GM12878 (cell line): ENCODE results near the gene CASP3. TPM values are rescaled to one million over a fixed set of nuclear protein-coding genes. Genes with fewer than 3 reads are reported as not detected.
"Not testable (repeated sequence)": the region's sequence is repeated elsewhere in the genome, so short reads cannot be mapped to it uniquely, and the experiment has no call there.

Experiments
- ATAC-seq: fragments of 200-7000 bp; cut with Tn5 transposase; 3 replicates; pipeline ENCODE4 v1.9.1; 2020; ENCODE audit warnings: mild to moderate bottlenecking, moderate library complexity
- BruUV-seq: library from RNA; stranded (reverse); fragments of 400-500 nt; replicated peaks from 2 replicates; lab custom pipeline; 2021; lab: Mats Ljungman, UMichigan
- CTCF ChIA-PET: fragments of 300-600 bp; sonication (Branson Sonifier 250); formaldehyde crosslinking; extraction: SDS; loops from one replicate; lab custom pipeline; 2021; ENCODE audit warnings: inconsistent platforms; lab: Yijun Ruan, JAX
- POLR2A ChIA-PET: fragments of 350-600 bp; formaldehyde crosslinking; extraction: SDS; loops from one replicate; lab custom pipeline; 2021; ENCODE audit warnings: inconsistent platforms; lab: Charles Lee
- RAD21 ChIA-PET: fragments of 300-600 bp; sonication (Branson Sonifier 250); formaldehyde crosslinking; loops from one replicate; lab custom pipeline; 2023; ENCODE audit warnings: antibody characterized with exemption; ENCODE audit not compliant: unreplicated experiment; lab: Charles Lee
- SMC1A ChIA-PET: fragments of 300-600 bp; sonication (Branson Sonifier 250); formaldehyde crosslinking; loops from one replicate; lab custom pipeline; 2023; ENCODE audit not compliant: unreplicated experiment, uncharacterized antibody; lab: Charles Lee
- DNase-seq: peaks from one replicate; pipeline ENCODE4 v3.0.0-alpha.2; 2011; ENCODE audit warnings: low read depth, low spot score
- FAIRE-seq: peaks from 3 replicates; lab custom pipeline; 2011; peaks lifted over from hg19 to GRCh38; lab: Jason Lieb, UNC
- H2AFZ ChIP-seq: 2 replicates; pipeline ENCODE4 v1.6.0; 2011; ENCODE audit warnings: low read depth, low read length, control low read depth; ENCODE audit not compliant: control insufficient read depth
- H3K27ac ChIP-seq: 2 replicates; pipeline ENCODE4 v1.5.1; 2011; ENCODE audit warnings: control low read depth; ENCODE audit not compliant: control insufficient read depth, insufficient read depth
- H3K27me3 ChIP-seq, 2 experiments: replicated peaks in 1 of 2; 2 replicates each; pipeline versions ENCODE4 v1.6.0 to v1.6.1; 2011; ENCODE audit warnings: low read length in 1 of 2; ENCODE audit not compliant: control insufficient read depth in 2 of 2, insufficient read depth in 2 of 2
- H3K36me3 ChIP-seq, 2 experiments: 2 replicates each; pipeline ENCODE4 v1.5.1; 2011; ENCODE audit warnings: low read length in 1 of 2; ENCODE audit not compliant: control insufficient read depth in 2 of 2, insufficient read depth in 2 of 2
- H3K4me1 ChIP-seq: 2 replicates; pipeline ENCODE4 v1.6.1; 2011; ENCODE audit warnings: mild to moderate bottlenecking, low read length, moderate library complexity, mixed read lengths; ENCODE audit not compliant: control insufficient read depth, insufficient read depth
- H3K4me2 ChIP-seq: 2 replicates; pipeline ENCODE4 v1.6.0; 2011; ENCODE audit warnings: control low read depth; ENCODE audit not compliant: control insufficient read depth, insufficient read depth
- H3K4me3 ChIP-seq: fragments of 200-600 bp; sonication (generic); 2 replicates; pipeline ENCODE4 v1.5.1; 2016
- H3K79me2 ChIP-seq: 2 replicates; pipeline ENCODE4 v1.6.0; 2011; ENCODE audit warnings: low read length; ENCODE audit not compliant: control insufficient read depth, insufficient read depth
- H3K9ac ChIP-seq: 2 replicates; pipeline ENCODE4 v1.8.0; 2011; ENCODE audit warnings: low read length, control low read depth, mixed read lengths; ENCODE audit not compliant: control insufficient read depth, insufficient read depth
- H3K9me3 ChIP-seq: replicated peaks from 3 replicates; pipeline ENCODE4 v1.5.1; 2011; ENCODE audit warnings: mild to moderate bottlenecking, low read length; ENCODE audit not compliant: control insufficient read depth, insufficient read depth
- H4K20me1 ChIP-seq: 2 replicates; pipeline ENCODE4 v1.6.0; 2011; ENCODE audit not compliant: control insufficient read depth, insufficient read depth
- HDAC2 ChIP-seq: fragments of 200-600 bp; sonication (generic); IDR thresholded peaks from 2 replicates; pipeline ENCODE4 v1.6.1; 2017
- NR2F1 ChIP-seq: fragments of 450-650 bp; conservative IDR thresholded peaks from 2 replicates; pipeline ENCODE4 v1.6.1; 2017; ENCODE audit warnings: mild to moderate bottlenecking
- RAD21 ChIP-seq: IDR thresholded peaks from 2 replicates; pipeline ENCODE4 v1.6.1; 2011; ENCODE audit warnings: mild to moderate bottlenecking, low read depth, low read length, moderate library complexity; ENCODE audit not compliant: insufficient read depth
- ZSCAN29 ChIP-seq: fragments of 450-650 bp; IDR thresholded peaks from 2 replicates; pipeline ENCODE4 v1.6.1; 2017; ENCODE audit warnings: mild to moderate bottlenecking, moderate library complexity
- WGBS: methylation state at CpG from one replicate; pipeline ENCODE4 v1.1.6; 2016; ENCODE audit warnings: low lambda C conversion rate; ENCODE audit not compliant: insufficient replicate concordance, insufficient coverage; ENCODE audit errors: missing lambda C conversion rate; 5-methylcytosine and 5-hydroxymethylcytosine counted together
- in situ Hi-C: fragments of 300-500 bp; cut with MboI; formaldehyde crosslinking; loops from 9 replicates; pipeline ENCODE4 v1.14.3; 2018; ENCODE audit warnings: mixed read lengths
- intact Hi-C: fragments of 100-400 bp; cut with micrococcal nuclease; formaldehyde crosslinking; loops from one replicate; pipeline ENCODE4 v1.14.2; 2022; ENCODE audit not compliant: unreplicated experiment
- polyA plus RNA-seq, 11 experiments: library from polyadenylated mRNA; depleted of rRNA in 4 of 11; unstranded in 6 of 11; stranded (reverse) in 5 of 11; fragments of >200 nt; fragmentation: Nextera tagmentation in 4 of 11; fragmentation: Illumina TruSeq in 1 of 11; extraction: Ambion mirVana in 4 of 11; extraction: Trizol in 1 of 11; gene quantifications; 1 replicate in 1 of 11; 2 replicates in 10 of 11; pipeline versions ENCODE4 v1.2.1 to v1.2.3, GENCODE V29; 2011 to 2016; ENCODE audit warnings: inconsistent platforms in 2 of 11, missing spikeins in 2 of 11, low read depth in 1 of 11
- total RNA-seq, 4 experiments: library from RNA; depleted of rRNA in 3 of 4; stranded (reverse); fragments of >200 nt in 3 of 4; fragmentation: Illumina TruSeq in 1 of 4; extraction: Trizol in 1 of 4; gene quantifications; 2 replicates each; pipeline versions ENCODE4 v1.2.1 to v1.2.3, GENCODE V29; 2013 to 2021
- TF ChIP-seq, protein P1 (sequence below): fragments of 450-650 bp; IDR thresholded peaks from 2 replicates; pipeline ENCODE4 v1.6.1; 2018; ENCODE audit warnings: borderline replicate concordance, mild to moderate bottlenecking; ENCODE audit not compliant: partially characterized antibody
- TF ChIP-seq, protein P2 (sequence below): IDR thresholded peaks from 2 replicates; pipeline ENCODE4 v1.6.1; 2012; ENCODE audit warnings: low read depth, low read length, improper control_type of control experiment
- TF ChIP-seq, protein P3 (sequence below): fragments of 450-650 bp; IDR thresholded peaks from 2 replicates; pipeline ENCODE4 v1.6.1; 2017; ENCODE audit warnings: mild to moderate bottlenecking, low read depth, inconsistent platforms; ENCODE audit not compliant: poor library complexity, severe bottlenecking
- TF ChIP-seq, protein P4 (sequence below): IDR thresholded peaks from 2 replicates; pipeline ENCODE4 v1.6.1; 2011; ENCODE audit warnings: mild to moderate bottlenecking, low read depth, low read length, moderate library complexity; ENCODE audit not compliant: insufficient replicate concordance

The CASP3 gene
- total and polyA plus RNA-seq, 10 of the 15 experiments (the other 5 are each of a cell fraction or from before 2014, with no cell fraction given), result 50.0 to 194 (median 74.4) TPM

DNA sequence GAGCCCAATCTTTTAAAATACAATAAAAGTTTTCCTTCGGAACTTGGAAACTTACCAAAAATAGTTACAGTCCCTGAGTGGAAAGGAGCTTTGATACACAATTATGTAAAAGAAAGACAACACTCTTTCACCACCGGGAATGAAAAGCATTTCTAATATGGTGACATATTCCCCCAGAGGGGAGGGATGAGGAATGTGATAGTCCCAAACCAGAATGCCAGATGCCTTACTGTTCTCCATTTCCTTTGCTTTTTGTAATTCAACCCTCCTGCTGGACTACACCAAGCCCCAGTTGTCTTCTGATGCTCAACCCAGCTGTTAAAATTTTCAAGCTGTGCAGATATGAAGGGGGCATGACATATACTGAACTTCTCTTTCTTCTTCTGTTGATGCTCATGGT lies 4.4 kb upstream of the CASP3 start (continued):
- TF ChIP-seq, protein P1, sequence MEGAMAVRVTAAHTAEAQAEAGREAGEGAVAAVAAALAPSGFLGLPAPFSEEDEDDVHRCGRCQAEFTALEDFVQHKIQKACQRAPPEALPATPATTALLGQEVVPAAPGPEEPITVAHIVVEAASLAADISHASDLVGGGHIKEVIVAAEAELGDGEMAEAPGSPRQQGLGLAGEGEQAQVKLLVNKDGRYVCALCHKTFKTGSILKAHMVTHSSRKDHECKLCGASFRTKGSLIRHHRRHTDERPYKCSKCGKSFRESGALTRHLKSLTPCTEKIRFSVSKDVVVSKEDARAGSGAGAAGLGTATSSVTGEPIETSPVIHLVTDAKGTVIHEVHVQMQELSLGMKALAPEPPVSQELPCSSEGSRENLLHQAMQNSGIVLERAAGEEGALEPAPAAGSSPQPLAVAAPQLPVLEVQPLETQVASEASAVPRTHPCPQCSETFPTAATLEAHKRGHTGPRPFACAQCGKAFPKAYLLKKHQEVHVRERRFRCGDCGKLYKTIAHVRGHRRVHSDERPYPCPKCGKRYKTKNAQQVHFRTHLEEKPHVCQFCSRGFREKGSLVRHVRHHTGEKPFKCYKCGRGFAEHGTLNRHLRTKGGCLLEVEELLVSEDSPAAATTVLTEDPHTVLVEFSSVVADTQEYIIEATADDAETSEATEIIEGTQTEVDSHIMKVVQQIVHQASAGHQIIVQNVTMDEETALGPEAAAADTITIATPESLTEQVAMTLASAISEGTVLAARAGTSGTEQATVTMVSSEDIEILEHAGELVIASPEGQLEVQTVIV, result no peak

DNA sequence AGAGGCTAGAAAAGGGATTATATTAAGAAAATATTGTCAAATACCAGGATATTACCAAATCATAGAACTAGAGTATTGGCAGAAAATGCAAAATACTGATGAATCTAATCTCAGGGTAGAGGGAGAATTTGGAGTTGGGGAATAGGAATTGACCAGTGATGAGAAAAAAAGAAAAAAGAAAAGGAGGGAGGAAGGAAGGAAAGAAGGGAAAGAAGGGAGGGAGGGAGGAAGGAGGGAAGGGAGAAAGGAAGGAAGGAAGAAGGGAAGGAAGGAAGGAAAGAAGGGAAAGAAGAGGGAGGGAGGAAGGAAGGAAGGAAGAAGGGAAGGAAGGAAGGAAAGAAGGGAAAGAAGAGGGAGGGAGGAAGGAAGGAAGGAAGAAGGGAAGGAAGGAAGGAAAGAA lies 3.4 kb upstream of the CASP3 start:
- BruUV-seq, FAIRE-seq, intact Hi-C loops, H2AFZ ChIP-seq, H3K4me2 ChIP-seq, DNase-seq, CTCF ChIA-PET, H3K27me3 ChIP-seq, H3K4me3 ChIP-seq, H3K27ac ChIP-seq, ATAC-seq, SMC1A ChIA-PET, H3K36me3 ChIP-seq, H3K9ac ChIP-seq, RAD21 ChIA-PET, H4K20me1 ChIP-seq, H3K9me3 ChIP-seq: not testable (repeated sequence)
- peaks cover 12% of the 10 kb centered on the region; the same call in 1 of the 2 replicates for H3K4me1 ChIP-seq
- POLR2A ChIA-PET, result interaction anchor here (0.6 kb wide), 1 partner anchor 10 kb away, joined by 3 read pairs; no protein-coding TSS in a partner anchor
- H3K79me2 ChIP-seq, result peaks cover 32% of the 10 kb centered on the region
- in situ Hi-C loops, result loop anchor here (10.0 kb wide), 1 partner anchor 58 kb away; no protein-coding TSS in a partner anchor

DNA sequence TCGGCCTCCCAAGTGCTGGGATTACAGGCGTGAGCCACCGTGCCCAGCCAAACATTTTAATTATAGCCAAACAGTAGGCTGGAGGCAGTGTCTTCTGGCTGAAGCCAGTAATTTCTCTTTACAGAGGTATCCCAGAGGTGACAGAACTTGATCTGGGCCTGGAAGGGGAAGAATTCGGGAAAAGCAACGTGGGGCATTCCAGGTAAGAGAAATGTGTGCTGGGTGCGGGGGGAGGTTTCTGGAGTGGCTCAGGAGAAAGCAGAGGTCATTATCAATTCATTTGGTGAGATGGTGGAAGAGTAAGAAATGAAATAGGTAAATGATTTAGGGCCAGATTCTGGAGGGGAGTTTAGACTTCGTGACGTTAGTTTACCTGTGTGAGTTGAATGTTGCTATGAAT lies 2.7 kb upstream of the CASP3 start:
- H3K4me1 ChIP-seq, result peaks cover 9% of the 10 kb centered on the region; the same call in 1 of the 2 replicates
- peaks cover 40% of the 10 kb centered on the region for H3K79me2 ChIP-seq
- no peaks in the 10 kb centered on the region for H3K27me3 ChIP-seq
- ChIA-PET RAD21 (no interaction called here), POLR2A (no interaction called here), SMC1A (no interaction called here), CTCF (no interaction called here)
- FAIRE-seq (no peak), DNase-seq (no peak), ATAC-seq (no peak)
- H3K4me3 ChIP-seq, result no peak overlapping the region
- no peak overlapping the region for H2AFZ ChIP-seq
- BruUV-seq, result no TSS peak
- no peak overlapping the region for H3K27ac ChIP-seq
- no peak overlapping the region for H3K9ac ChIP-seq
- H3K4me2 ChIP-seq, result no peak overlapping the region
- in situ Hi-C loops (loop anchor here (10.0 kb wide), 1 partner anchor 57 kb away; no protein-coding TSS in a partner anchor), intact Hi-C loops (no loop called here)
- no peaks in the 10 kb centered on the region for H4K20me1 ChIP-seq
- H3K9me3 ChIP-seq, result no peaks in the 10 kb centered on the region
- WGBS, result over 99% methylated on average over 8 of the region's 8 CpGs
- H3K36me3 ChIP-seq, result no peaks in the 10 kb centered on the region
- TF ChIP-seq ZSCAN29 (no peak), HDAC2 (no peak), RAD21 (no peak), NR2F1 (no peak)
- TF ChIP-seq, protein P2, sequence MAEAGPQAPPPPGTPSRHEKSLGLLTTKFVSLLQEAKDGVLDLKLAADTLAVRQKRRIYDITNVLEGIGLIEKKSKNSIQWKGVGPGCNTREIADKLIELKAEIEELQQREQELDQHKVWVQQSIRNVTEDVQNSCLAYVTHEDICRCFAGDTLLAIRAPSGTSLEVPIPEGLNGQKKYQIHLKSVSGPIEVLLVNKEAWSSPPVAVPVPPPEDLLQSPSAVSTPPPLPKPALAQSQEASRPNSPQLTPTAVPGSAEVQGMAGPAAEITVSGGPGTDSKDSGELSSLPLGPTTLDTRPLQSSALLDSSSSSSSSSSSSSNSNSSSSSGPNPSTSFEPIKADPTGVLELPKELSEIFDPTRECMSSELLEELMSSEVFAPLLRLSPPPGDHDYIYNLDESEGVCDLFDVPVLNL, result no peak
- TF ChIP-seq, protein P3, sequence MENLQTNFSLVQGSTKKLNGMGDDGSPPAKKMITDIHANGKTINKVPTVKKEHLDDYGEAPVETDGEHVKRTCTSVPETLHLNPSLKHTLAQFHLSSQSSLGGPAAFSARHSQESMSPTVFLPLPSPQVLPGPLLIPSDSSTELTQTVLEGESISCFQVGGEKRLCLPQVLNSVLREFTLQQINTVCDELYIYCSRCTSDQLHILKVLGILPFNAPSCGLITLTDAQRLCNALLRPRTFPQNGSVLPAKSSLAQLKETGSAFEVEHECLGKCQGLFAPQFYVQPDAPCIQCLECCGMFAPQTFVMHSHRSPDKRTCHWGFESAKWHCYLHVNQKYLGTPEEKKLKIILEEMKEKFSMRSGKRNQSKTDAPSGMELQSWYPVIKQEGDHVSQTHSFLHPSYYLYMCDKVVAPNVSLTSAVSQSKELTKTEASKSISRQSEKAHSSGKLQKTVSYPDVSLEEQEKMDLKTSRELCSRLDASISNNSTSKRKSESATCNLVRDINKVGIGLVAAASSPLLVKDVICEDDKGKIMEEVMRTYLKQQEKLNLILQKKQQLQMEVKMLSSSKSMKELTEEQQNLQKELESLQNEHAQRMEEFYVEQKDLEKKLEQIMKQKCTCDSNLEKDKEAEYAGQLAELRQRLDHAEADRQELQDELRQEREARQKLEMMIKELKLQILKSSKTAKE, result no peak
- TF ChIP-seq, protein P4, sequence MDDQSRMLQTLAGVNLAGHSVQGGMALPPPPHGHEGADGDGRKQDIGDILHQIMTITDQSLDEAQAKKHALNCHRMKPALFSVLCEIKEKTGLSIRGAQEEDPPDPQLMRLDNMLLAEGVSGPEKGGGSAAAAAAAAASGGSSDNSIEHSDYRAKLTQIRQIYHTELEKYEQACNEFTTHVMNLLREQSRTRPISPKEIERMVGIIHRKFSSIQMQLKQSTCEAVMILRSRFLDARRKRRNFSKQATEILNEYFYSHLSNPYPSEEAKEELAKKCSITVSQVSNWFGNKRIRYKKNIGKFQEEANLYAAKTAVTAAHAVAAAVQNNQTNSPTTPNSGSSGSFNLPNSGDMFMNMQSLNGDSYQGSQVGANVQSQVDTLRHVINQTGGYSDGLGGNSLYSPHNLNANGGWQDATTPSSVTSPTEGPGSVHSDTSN, result no peak
